Coronary artery (tissue), 2 donors: ENCODE data around the gene DNAJC16.

Experiments used
- DNase-seq: peaks from one replicate; pipeline ENCODE4 v3.0.0-alpha.2; 2017; ENCODE audit warnings: low spot score
- H3K27ac ChIP-seq, 2 donors: fragments of 200-600 bp; sonication (generic); one replicate each; pipeline ENCODE4 v1.5.1; 2016 to 2019
- H3K4me3 ChIP-seq: fragments of 200-600 bp; sonication (generic); 2 replicates; pipeline ENCODE4 v1.5.1; 2016; ENCODE audit warnings: mild to moderate bottlenecking, moderate library complexity
- TF ChIP-seq, protein P1 (sequence below): fragments of 200-600 bp; sonication (generic); IDR thresholded peaks from one replicate; pipeline ENCODE4 v1.5.1; 2019; ENCODE audit warnings: antibody characterized with exemption

The DNAJC16 gene

DNA sequence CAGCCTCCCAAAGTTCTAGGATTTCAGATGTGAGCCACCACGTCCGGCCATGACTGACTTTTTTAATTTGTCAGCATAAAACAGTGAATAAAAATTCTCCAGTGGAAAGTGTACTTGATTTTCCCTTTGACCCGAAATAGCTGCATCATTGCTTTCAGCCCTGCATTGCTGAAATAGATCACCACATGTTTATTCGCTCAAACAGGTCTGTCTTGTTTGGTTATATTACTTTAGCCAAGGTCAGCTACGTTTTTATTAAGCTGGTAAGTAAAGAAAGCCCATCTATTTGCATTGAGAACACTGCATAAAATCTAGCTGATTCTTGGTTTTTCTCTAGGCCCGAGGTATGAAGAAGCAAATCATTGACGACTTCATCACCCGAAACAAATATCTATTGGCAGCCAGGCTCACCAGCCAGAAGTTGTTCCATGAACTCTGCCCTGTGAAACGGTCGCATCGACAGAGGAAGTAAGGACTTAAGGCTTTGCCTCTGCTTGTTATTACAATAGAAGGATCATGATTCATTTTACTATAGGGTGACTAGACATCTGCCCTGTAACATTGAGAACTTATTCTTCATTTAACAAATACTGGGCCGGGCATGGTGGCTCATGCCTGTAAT lies 32.7 kb downstream of the DNAJC16 start:
- no peak overlapping the region for H3K27ac ChIP-seq

DNA sequence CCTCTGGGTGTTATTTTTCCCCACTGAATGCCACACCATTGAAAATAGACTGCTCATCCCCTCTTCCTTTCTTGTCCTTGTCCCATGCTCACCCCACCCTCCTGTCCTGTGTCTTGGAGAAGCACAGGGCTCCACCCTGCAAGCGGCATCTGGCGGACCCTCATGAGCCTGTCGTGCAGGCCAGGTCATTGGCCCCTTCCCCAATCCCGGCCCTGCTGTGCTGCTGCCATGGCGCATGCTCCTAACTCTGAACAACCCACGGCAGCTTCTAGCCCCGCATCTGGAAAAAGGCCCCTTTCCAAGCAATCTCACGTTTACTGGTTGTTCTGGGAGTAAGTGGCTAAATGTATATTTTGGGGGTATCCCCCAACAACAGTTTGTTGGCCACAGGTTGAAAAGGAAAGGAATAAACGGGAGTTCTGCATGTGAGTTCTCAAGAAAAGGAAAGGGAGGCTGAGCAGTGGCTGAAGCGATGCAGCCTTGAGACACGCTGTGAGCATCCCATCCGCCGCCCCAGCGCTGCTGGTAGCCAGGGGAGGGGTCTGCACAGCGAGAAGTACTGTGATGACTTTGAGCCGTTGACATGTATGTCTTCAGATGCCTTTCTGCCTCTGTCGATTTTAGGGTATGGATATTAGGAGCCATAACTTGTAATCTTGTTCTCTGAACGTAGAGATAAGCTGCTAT lies 41.9 kb downstream of the DNAJC16 start:
- TF ChIP-seq, protein P1, sequence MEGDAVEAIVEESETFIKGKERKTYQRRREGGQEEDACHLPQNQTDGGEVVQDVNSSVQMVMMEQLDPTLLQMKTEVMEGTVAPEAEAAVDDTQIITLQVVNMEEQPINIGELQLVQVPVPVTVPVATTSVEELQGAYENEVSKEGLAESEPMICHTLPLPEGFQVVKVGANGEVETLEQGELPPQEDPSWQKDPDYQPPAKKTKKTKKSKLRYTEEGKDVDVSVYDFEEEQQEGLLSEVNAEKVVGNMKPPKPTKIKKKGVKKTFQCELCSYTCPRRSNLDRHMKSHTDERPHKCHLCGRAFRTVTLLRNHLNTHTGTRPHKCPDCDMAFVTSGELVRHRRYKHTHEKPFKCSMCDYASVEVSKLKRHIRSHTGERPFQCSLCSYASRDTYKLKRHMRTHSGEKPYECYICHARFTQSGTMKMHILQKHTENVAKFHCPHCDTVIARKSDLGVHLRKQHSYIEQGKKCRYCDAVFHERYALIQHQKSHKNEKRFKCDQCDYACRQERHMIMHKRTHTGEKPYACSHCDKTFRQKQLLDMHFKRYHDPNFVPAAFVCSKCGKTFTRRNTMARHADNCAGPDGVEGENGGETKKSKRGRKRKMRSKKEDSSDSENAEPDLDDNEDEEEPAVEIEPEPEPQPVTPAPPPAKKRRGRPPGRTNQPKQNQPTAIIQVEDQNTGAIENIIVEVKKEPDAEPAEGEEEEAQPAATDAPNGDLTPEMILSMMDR = no peak
- no peak overlapping the region for H3K27ac ChIP-seq
- H3K4me3 ChIP-seq = no peak overlapping the region
- no peak for DNase-seq

More for the DNA sequence above, 32.7 kb downstream of the DNAJC16 start:
- H3K4me3 ChIP-seq = no peak overlapping the region
- TF ChIP-seq, protein P1 = no peak
- no peak for DNase-seq

DNA sequence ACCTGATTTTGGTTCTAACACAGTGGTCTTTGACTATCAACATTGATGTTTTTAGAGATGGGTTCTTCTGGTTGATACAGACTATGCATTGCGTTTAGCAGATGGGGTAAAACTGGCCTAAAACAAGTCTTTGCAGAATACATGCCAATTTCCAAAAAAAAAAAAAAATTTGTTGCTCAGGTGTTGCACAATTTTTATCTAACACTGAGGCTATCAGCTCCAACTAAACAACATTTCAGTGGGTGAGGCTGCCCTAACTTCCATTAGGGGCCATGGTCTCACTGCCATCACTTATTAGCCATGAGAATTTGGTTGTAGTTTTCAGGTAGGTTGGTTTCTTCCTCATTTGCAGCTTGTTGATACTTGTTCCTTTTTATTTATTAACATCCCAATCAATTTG lies 44.2 kb downstream of the DNAJC16 start:
- DNase-seq = no peak
- TF ChIP-seq, protein P1 = no peak
- Histone ChIP-seq H3K4me3 (no peak overlapping the region), H3K27ac (no peak overlapping the region)

DNA sequence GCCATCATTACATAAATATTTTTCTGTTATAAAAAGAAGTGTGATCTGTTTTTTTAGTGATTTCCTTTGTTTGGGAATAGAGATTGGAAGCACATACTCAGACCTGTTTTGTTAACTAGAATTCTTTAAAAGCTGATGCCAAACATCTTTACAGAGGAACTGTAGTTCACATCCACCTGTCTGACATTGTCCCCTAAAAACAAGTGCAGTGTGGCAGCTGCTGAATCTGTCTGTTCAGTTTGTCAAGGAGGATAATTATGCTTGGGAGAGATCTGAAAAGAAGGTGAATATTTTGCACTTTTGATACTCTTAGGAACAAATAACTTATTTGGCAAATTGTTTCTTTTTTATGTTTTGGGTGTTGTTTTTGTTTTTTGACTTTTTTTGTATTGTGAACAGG lies 44.6 kb downstream of the DNAJC16 start:
- TF ChIP-seq, protein P1 = no peak
- no peak overlapping the region for H3K27ac ChIP-seq
- DNase-seq = no peak
- no peak overlapping the region for H3K4me3 ChIP-seq

DNA sequence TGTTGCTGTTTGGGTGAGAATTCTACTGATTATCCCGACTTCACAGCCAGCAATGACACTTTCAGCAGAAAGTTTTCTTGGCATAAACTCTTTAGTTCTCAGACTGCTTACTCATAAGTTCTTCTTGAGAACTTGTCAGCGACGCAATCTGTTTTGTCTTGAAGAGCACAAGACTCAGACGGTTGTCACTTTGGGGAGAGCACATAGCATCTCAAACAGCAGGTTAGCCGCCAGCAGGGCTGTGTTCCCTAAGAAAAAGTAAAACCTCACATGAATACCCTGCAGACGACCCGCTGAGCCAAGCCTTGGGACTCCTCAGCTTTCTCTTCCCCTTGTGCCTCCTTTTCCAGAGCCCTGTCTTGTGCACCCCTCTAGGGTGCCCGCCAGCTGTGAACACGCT lies 46.8 kb downstream of the DNAJC16 start:
- H3K4me3 ChIP-seq = no peak overlapping the region
- no peak for DNase-seq
- TF ChIP-seq, protein P1 = no peak
- H3K27ac ChIP-seq = no peak overlapping the region

DNA sequence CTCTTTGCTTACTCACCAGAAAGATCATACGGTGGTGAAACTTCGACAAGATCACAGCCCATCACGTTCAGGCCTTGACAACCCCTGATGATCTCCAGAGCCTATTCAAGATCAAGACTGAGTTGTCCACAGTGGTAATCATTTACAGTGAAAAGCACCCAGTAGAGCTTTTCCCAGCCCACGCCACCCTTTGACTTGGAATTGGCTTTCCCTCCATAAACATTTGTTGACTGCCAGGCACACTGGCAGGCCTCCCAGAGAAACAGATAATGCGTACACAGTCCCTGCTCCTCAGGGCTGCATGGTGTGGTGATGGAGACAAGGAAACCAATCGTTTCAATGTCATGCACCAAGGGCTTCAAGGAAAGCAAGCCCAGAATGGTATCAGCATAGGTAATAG lies 48.1 kb downstream of the DNAJC16 start:
- Histone ChIP-seq H3K4me3 (no peak overlapping the region), H3K27ac (no peak overlapping the region)
- TF ChIP-seq, protein P1 = no peak
- DNase-seq = no peak
